GM13976 (cell line): Measurements from ENCODE around the gene C5orf63.
"Not testable (repeated sequence)": the region's sequence is repeated elsewhere in the genome, so short reads cannot be mapped to it uniquely, and the experiment has no call there.

ENCODE experiments used
- DNase-seq: peaks from one replicate; pipeline ENCODE4 v3.0.0; 2012; ENCODE audit warnings: low spot score
- in situ Hi-C: fragments of 300-500 bp; cut with MboI; formaldehyde crosslinking; loops from one replicate; pipeline ENCODE4 v1.12.0; 2022; ENCODE audit warnings: low sequenced_read_pairs, mixed read lengths, inconsistent platforms; ENCODE audit not compliant: unreplicated experiment
- TF ChIP-seq, protein P1 (sequence below): IDR thresholded peaks from 2 replicates; pipeline ENCODE4 v1.5.1; 2012; ENCODE audit warnings: borderline replicate concordance, mild to moderate bottlenecking; ENCODE audit not compliant: insufficient read depth; ENCODE audit errors: extremely low read depth, missing control alignments, control extremely low read depth

The C5orf63 gene

GRCh38 chr5:127010362-127010761, 62.9 kb downstream of the C5orf63 start:
- TF ChIP-seq, protein P1, sequence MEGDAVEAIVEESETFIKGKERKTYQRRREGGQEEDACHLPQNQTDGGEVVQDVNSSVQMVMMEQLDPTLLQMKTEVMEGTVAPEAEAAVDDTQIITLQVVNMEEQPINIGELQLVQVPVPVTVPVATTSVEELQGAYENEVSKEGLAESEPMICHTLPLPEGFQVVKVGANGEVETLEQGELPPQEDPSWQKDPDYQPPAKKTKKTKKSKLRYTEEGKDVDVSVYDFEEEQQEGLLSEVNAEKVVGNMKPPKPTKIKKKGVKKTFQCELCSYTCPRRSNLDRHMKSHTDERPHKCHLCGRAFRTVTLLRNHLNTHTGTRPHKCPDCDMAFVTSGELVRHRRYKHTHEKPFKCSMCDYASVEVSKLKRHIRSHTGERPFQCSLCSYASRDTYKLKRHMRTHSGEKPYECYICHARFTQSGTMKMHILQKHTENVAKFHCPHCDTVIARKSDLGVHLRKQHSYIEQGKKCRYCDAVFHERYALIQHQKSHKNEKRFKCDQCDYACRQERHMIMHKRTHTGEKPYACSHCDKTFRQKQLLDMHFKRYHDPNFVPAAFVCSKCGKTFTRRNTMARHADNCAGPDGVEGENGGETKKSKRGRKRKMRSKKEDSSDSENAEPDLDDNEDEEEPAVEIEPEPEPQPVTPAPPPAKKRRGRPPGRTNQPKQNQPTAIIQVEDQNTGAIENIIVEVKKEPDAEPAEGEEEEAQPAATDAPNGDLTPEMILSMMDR = no peak
- in situ Hi-C loops = no loop called here
- DNase-seq = no peak

DNA sequence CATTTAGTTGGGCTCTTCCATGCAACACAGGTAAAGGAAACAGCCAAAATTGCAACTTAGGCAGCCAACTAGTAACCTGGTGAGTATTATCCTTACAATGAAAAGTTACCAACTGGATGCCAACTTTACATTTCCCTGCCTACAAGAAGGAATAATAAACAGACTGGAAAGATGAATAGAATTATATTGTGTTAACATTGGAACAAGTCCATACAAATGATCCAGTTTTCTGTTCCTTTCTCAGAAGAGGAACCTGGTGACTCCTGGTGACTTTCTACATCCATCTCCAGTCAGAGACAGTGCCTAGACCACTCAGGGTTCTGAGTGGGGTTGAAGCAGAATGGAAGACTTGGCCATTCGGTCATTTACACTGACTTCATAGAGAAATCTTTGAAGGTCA, 63.5 kb downstream of the C5orf63 start:
- in situ Hi-C loops = no loop called here
- TF ChIP-seq, protein P1 = no peak
- no peak for DNase-seq

GRCh38 chr5:127008300-127008975, 64.9 kb downstream of the C5orf63 start:
- in situ Hi-C loops = no loop called here
- no peak for DNase-seq
- TF ChIP-seq, protein P1 = no peak

- TF ChIP-seq, protein P1 = no peak
- in situ Hi-C loops = no loop called here
- DNase-seq = no peak
Measured at GRCh38 chr5:127007522-127007921, 65.8 kb downstream of the C5orf63 start.

GRCh38 chr5:127006744-127007143, 66.6 kb downstream of the C5orf63 start:
- DNase-seq = no peak
- TF ChIP-seq, protein P1 = no peak
- in situ Hi-C loops = no loop called here

GRCh38 chr5:127005282-127005681, 68.0 kb downstream of the C5orf63 start:
- DNase-seq, in situ Hi-C loops: not testable (repeated sequence)

DNA sequence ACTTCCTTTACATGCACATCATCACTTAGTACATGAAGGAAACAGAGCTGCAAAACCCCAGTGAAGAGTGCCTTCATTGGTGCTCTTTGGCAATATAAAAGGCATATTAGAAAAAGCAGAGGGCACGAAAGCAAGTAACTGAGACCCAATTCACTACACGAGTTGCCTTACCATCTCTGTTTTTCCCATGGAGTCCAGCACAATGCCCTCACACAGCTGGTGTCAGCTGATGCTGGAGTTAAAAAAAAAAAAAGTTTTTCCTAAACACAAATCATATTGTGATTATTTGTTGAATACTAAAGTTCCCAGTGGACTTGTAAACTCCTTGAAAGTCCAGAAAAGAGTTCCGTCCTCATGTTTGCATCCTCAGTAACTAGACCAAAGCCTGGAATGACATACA, 68.6 kb downstream of the C5orf63 start:
- TF ChIP-seq, protein P1 = no peak
- in situ Hi-C loops = no loop called here
- no peak for DNase-seq
